CD14-positive monocyte (primary cell): ENCODE data around the gene PWWP2B. TPM values are rescaled to one million over a fixed set of nuclear protein-coding genes. Genes with fewer than 3 reads are reported as not detected.

Experiments used
- DNase-seq, 3 donors: peaks; one replicate each; pipeline ENCODE4 v3.0.0-alpha.2; 2011 to 2022
- H2AFZ ChIP-seq: 2 replicates; pipeline ENCODE4 v1.6.0; 2012; ENCODE audit warnings: mild to moderate bottlenecking, low read depth, low read length, inconsistent platforms; ENCODE audit not compliant: insufficient read depth, poor library complexity, severe bottlenecking
- H3K27ac ChIP-seq, 2 donors: 1 replicate in 1 of 2; 2 replicates in 1 of 2; pipeline ENCODE4 v1.5.1; 2012 to 2013; ENCODE audit warnings: low read length in 2 of 2, control low read depth in 1 of 2, inconsistent platforms in 1 of 2, low read depth in 1 of 2, mild to moderate bottlenecking in 1 of 2
- H3K27me3 ChIP-seq, 2 donors: one replicate each; pipeline versions ENCODE4 v1.6.0 to v1.6.1; 2011 to 2013; ENCODE audit warnings: low read length in 2 of 2; ENCODE audit not compliant: control insufficient read depth in 2 of 2, insufficient read depth in 2 of 2
- H3K36me3 ChIP-seq, 2 donors: replicated peaks in 1 of 2; 1 replicate in 1 of 2; 2 replicates in 1 of 2; pipeline versions ENCODE4 v1.5.1 to v1.6.1; 2012 to 2013; ENCODE audit warnings: low read length in 2 of 2, control low read depth in 1 of 2, inconsistent platforms in 1 of 2, mild to moderate bottlenecking in 1 of 2; ENCODE audit not compliant: insufficient read depth in 2 of 2, control insufficient read depth in 1 of 2
- H3K4me1 ChIP-seq, 2 donors: 1 replicate in 1 of 2; 2 replicates in 1 of 2; pipeline versions ENCODE4 v1.5.1 to v1.6.1; 2012 to 2013; ENCODE audit warnings: low read length in 2 of 2, control low read depth in 1 of 2, inconsistent platforms in 1 of 2, mild to moderate bottlenecking in 1 of 2, moderate library complexity in 1 of 2; ENCODE audit not compliant: insufficient read depth in 2 of 2, control insufficient read depth in 1 of 2
- H3K4me2 ChIP-seq: replicated peaks from 2 replicates; pipeline ENCODE3; 2012; ENCODE audit warnings: low read length, moderate library complexity, mild to moderate bottlenecking; ENCODE audit not compliant: poor library complexity, severe bottlenecking; ENCODE audit errors: extremely low read depth
- H3K4me3 ChIP-seq, 3 experiments: fragments of 200-600 bp in 1 of 3; sonication (generic) in 1 of 3; replicated peaks in 1 of 3; 1 replicate in 2 of 3; 2 replicates in 1 of 3; pipeline ENCODE4 v1.5.1; 2011 to 2013; ENCODE audit warnings: low read length in 3 of 3, mild to moderate bottlenecking in 3 of 3, control low read depth in 2 of 3, low read depth in 2 of 3, inconsistent platforms in 1 of 3, moderate library complexity in 1 of 3
- H3K79me2 ChIP-seq: 2 replicates; pipeline ENCODE4 v1.6.0; 2012; ENCODE audit warnings: mild to moderate bottlenecking, control low read depth, inconsistent platforms, low read length, moderate library complexity; ENCODE audit not compliant: insufficient read depth
- H3K9ac ChIP-seq: 2 replicates; pipeline ENCODE4 v1.6.0; 2017; ENCODE audit warnings: low read length, mild to moderate bottlenecking; ENCODE audit not compliant: insufficient read depth, poor library complexity, severe bottlenecking
- H3K9me3 ChIP-seq, 2 donors: replicated peaks in 1 of 2; 1 replicate in 1 of 2; 2 replicates in 1 of 2; pipeline versions ENCODE4 v1.5.1 to v1.6.1; 2012 to 2013; ENCODE audit warnings: low read length in 2 of 2, control low read depth in 1 of 2; ENCODE audit not compliant: control insufficient read depth in 1 of 2, insufficient read depth in 1 of 2
- H4K20me1 ChIP-seq: 2 replicates; pipeline ENCODE4 v1.6.0; 2012; ENCODE audit warnings: mild to moderate bottlenecking, low read length, control low read depth, moderate library complexity; ENCODE audit not compliant: insufficient read depth
- H3K27ac Mint-ChIP-seq, 7 donors: one replicate each; pipeline ENCODE4 v1.8.0; 2020; ENCODE audit warnings: mild to moderate bottlenecking in 7 of 7, mixed read lengths in 7 of 7, moderate library complexity in 6 of 7, inconsistent platforms in 2 of 7
- H3K27me3 Mint-ChIP-seq, 3 donors: one replicate each; pipeline ENCODE4 v1.8.0; 2021 to 2022; ENCODE audit warnings: low read depth in 3 of 3, mild to moderate bottlenecking in 3 of 3, mixed read lengths in 3 of 3, moderate library complexity in 3 of 3, inconsistent platforms in 1 of 3
- H3K36me3 Mint-ChIP-seq, 2 donors: one replicate each; pipeline ENCODE4 v1.8.0; 2020; ENCODE audit warnings: mixed read lengths in 2 of 2, inconsistent platforms in 1 of 2, mild to moderate bottlenecking in 1 of 2
- H3K4me1 Mint-ChIP-seq: one replicate; pipeline ENCODE4 v1.8.0; 2020; ENCODE audit warnings: mild to moderate bottlenecking, mixed read lengths
- H3K4me3 Mint-ChIP-seq, 2 donors: one replicate each; pipeline ENCODE4 v1.8.0; 2020; ENCODE audit warnings: mild to moderate bottlenecking in 2 of 2, mixed read lengths in 2 of 2, moderate library complexity in 1 of 2
- H3K9me3 Mint-ChIP-seq, 7 donors: one replicate each; pipeline ENCODE4 v1.8.0; 2020 to 2022; ENCODE audit warnings: mixed read lengths in 7 of 7, mild to moderate bottlenecking in 6 of 7, moderate library complexity in 6 of 7, inconsistent platforms in 2 of 7
- WGBS: methylation state at CpG from one replicate; pipeline ENCODE4 v1.1.5; 2013; ENCODE audit warnings: missing lambda C conversion rate; ENCODE audit not compliant: insufficient coverage; 5-methylcytosine and 5-hydroxymethylcytosine counted together
- intact Hi-C, 2 donors: fragments of 100-400 bp; cut with micrococcal nuclease; formaldehyde crosslinking; loops; one replicate each; pipeline versions ENCODE4 v1.15.0 to v1.15.1; 2023
- polyA plus RNA-seq, 3 donors: library from polyadenylated mRNA; depleted of rRNA in 1 of 3; unstranded in 2 of 3; stranded (reverse) in 1 of 3; fragments of 300-500 nt in 2 of 3; fragments of >200 nt in 1 of 3; fragmentation: Illumina TruSeq in 2 of 3; gene quantifications; 1 replicate in 2 of 3; 2 replicates in 1 of 3; pipeline ENCODE4 v1.2.3, GENCODE V29; 2012 to 2021
- TF ChIP-seq, protein P1 (sequence below): fragments of 200-600 bp; IDR thresholded peaks from one replicate; pipeline ENCODE4 v1.8.0; 2022; ENCODE audit warnings: antibody characterized with exemption, mild to moderate bottlenecking

Gene PWWP2B
- polyA plus RNA-seq, 3 donors: 2.4 to 6.9 (median 2.7) TPM

GRCh38 chr10:132355297-132355696, 41.7 kb upstream of the PWWP2B start:
- WGBS: 97% methylated on average over 17 of the region's 17 CpGs
- Histone ChIP-seq H3K9me3 (peaks cover 0 to 7% of the 10 kb centered on the region in 2 donors), H3K4me1 (peaks cover 2 to 8% of the 10 kb centered on the region in 2 donors), H3K36me3 (peaks cover 4 to 27% of the 10 kb centered on the region in 2 donors), H3K9ac (no peak overlapping the region), H3K27ac (no peak overlapping the region), H3K79me2 (no peaks in the 10 kb centered on the region), H3K27me3 (no peaks in the 10 kb centered on the region), H3K4me2 (no peak overlapping the region), H4K20me1 (no peaks in the 10 kb centered on the region), H2AFZ (no peak overlapping the region), H3K4me3 (no peak overlapping the region)
- TF ChIP-seq, protein P1, sequence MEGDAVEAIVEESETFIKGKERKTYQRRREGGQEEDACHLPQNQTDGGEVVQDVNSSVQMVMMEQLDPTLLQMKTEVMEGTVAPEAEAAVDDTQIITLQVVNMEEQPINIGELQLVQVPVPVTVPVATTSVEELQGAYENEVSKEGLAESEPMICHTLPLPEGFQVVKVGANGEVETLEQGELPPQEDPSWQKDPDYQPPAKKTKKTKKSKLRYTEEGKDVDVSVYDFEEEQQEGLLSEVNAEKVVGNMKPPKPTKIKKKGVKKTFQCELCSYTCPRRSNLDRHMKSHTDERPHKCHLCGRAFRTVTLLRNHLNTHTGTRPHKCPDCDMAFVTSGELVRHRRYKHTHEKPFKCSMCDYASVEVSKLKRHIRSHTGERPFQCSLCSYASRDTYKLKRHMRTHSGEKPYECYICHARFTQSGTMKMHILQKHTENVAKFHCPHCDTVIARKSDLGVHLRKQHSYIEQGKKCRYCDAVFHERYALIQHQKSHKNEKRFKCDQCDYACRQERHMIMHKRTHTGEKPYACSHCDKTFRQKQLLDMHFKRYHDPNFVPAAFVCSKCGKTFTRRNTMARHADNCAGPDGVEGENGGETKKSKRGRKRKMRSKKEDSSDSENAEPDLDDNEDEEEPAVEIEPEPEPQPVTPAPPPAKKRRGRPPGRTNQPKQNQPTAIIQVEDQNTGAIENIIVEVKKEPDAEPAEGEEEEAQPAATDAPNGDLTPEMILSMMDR: no peak
- Mint-ChIP-seq H3K27me3 (peaks cover 0 to 2% (median 0%) of the 10 kb centered on the region in 3 donors), H3K36me3 (peaks cover 19 to 31% of the 10 kb centered on the region in 2 donors), H3K4me3 (no peak overlapping the region), H3K27ac (peak overlapping the region in 2 of 7 donors; percentile 10 to 41), H3K4me1 (peaks cover 17% of the 10 kb centered on the region), H3K9me3 (peaks cover 0 to 4% (median 2%) of the 10 kb centered on the region in 7 donors)
- intact Hi-C loops: no loop called here
- DNase-seq: no peak

GRCh38 chr10:132355754-132356153, 41.2 kb upstream of the PWWP2B start:
- intact Hi-C loops: no loop called here
- DNase-seq: no peak
- Histone ChIP-seq H3K27me3 (no peaks in the 10 kb centered on the region), H2AFZ (no peak overlapping the region), H3K9ac (no peak overlapping the region), H3K4me2 (no peak overlapping the region), H3K9me3 (peaks cover 0 to 7% of the 10 kb centered on the region in 2 donors), H3K4me1 (peaks cover 2 to 8% of the 10 kb centered on the region in 2 donors), H4K20me1 (no peaks in the 10 kb centered on the region), H3K4me3 (no peak overlapping the region), H3K79me2 (no peaks in the 10 kb centered on the region), H3K36me3 (peaks cover 4 to 27% of the 10 kb centered on the region in 2 donors), H3K27ac (no peak overlapping the region)
- H3K36me3 Mint-ChIP-seq: peaks cover 17 to 28% of the 10 kb centered on the region in 2 donors
- 67% methylated on average over 6 of the region's 13 CpGs for WGBS
- H3K27me3 Mint-ChIP-seq: peaks cover 0 to 2% (median 0%) of the 10 kb centered on the region in 3 donors
- TF ChIP-seq, protein P1: no peak
- peaks cover 0 to 4% (median 2%) of the 10 kb centered on the region in 7 donors for H3K9me3 Mint-ChIP-seq
- H3K4me3 Mint-ChIP-seq: no peak overlapping the region
- H3K27ac Mint-ChIP-seq: peak overlapping the region in 2 of 7 donors; percentile 10 to 47
- peaks cover 17% of the 10 kb centered on the region for H3K4me1 Mint-ChIP-seq
